Astrocyte (in vitro differentiated cells and primary cell): ENCODE data around the gene SPNS3. TPM values are rescaled to one million over a fixed set of nuclear protein-coding genes. Genes with fewer than 3 reads are reported as not detected.

Experiments used
- DNase-seq: peaks from one replicate; pipeline ENCODE4 v3.0.0-alpha.2; 2010; ENCODE audit warnings: low read depth
- FAIRE-seq: peaks from 2 replicates; lab custom pipeline; 2011; peaks lifted over from hg19 to GRCh38; lab: Jason Lieb, UNC
- H2AFZ ChIP-seq: 2 replicates; pipeline ENCODE4 v1.6.0; 2012; ENCODE audit warnings: low read depth, low read length, inconsistent platforms
- H3K27ac ChIP-seq: 2 replicates; pipeline ENCODE4 v1.5.1; 2011; ENCODE audit warnings: low read depth, low read length, inconsistent platforms
- H3K27me3 ChIP-seq: 2 replicates; pipeline ENCODE4 v1.6.0; 2011; ENCODE audit warnings: low read length, inconsistent platforms; ENCODE audit not compliant: insufficient read depth
- H3K36me3 ChIP-seq: 2 replicates; pipeline ENCODE4 v1.5.1; 2011; ENCODE audit warnings: low read length, inconsistent platforms; ENCODE audit not compliant: insufficient read depth
- H3K4me1 ChIP-seq: 2 replicates; pipeline ENCODE4 v1.5.1; 2011; ENCODE audit warnings: low read length, inconsistent platforms; ENCODE audit not compliant: insufficient read depth
- H3K4me2 ChIP-seq: 2 replicates; pipeline ENCODE4 v1.6.0; 2012; ENCODE audit warnings: low read length, inconsistent platforms
- H3K4me3 ChIP-seq: 2 replicates; pipeline ENCODE4 v1.5.1; 2011; ENCODE audit warnings: low read depth, mild to moderate bottlenecking, low read length, inconsistent platforms; ENCODE audit not compliant: insufficient read depth
- H3K79me2 ChIP-seq: 2 replicates; pipeline ENCODE4 v1.6.0; 2012; ENCODE audit warnings: mild to moderate bottlenecking, low read length, inconsistent platforms; ENCODE audit not compliant: insufficient read depth
- H3K9ac ChIP-seq: 2 replicates; pipeline ENCODE4 v1.6.0; 2012; ENCODE audit warnings: mild to moderate bottlenecking, low read length, inconsistent platforms
- H3K9me3 ChIP-seq: 2 replicates; pipeline ENCODE4 v1.5.1; 2012; ENCODE audit warnings: low read depth, mild to moderate bottlenecking, low read length, inconsistent platforms; ENCODE audit not compliant: insufficient read depth
- H4K20me1 ChIP-seq: 2 replicates; pipeline ENCODE4 v1.6.0; 2012; ENCODE audit warnings: low read length, inconsistent platforms; ENCODE audit not compliant: insufficient read depth
- H3K27ac Mint-ChIP-seq: one replicate; pipeline ENCODE4 v1.8.0; 2021; ENCODE audit warnings: mild to moderate bottlenecking, mixed read lengths; ENCODE audit not compliant: unreplicated experiment
- H3K27me3 Mint-ChIP-seq: one replicate; pipeline ENCODE4 v1.8.0; 2021; ENCODE audit warnings: low read depth, mixed read lengths; ENCODE audit not compliant: unreplicated experiment
- H3K36me3 Mint-ChIP-seq: one replicate; pipeline ENCODE4 v1.8.0; 2021; ENCODE audit warnings: low read depth, mixed read lengths; ENCODE audit not compliant: unreplicated experiment
- H3K4me1 Mint-ChIP-seq: one replicate; pipeline ENCODE4 v1.8.0; 2021; ENCODE audit warnings: low read depth, mixed read lengths; ENCODE audit not compliant: unreplicated experiment
- H3K4me3 Mint-ChIP-seq: one replicate; pipeline ENCODE4 v1.8.0; 2021; ENCODE audit warnings: mild to moderate bottlenecking, moderate library complexity, mixed read lengths; ENCODE audit not compliant: unreplicated experiment
- H3K9me3 Mint-ChIP-seq: one replicate; pipeline ENCODE4 v1.8.0; 2021; ENCODE audit warnings: mild to moderate bottlenecking, mixed read lengths; ENCODE audit not compliant: unreplicated experiment
- CTCF ChIP-seq: IDR thresholded peaks from 2 replicates; pipeline ENCODE4 v1.5.1; 2011; ENCODE audit warnings: low read depth, mild to moderate bottlenecking, inconsistent platforms, low read length, moderate library complexity; ENCODE audit not compliant: insufficient read depth
- EZH2 ChIP-seq: IDR thresholded peaks from 2 replicates; pipeline ENCODE4 v1.6.1; 2012; ENCODE audit warnings: mild to moderate bottlenecking, low read length, inconsistent platforms; ENCODE audit not compliant: insufficient read depth
- total RNA-seq: library from RNA; stranded (reverse); gene quantifications from 2 replicates; pipeline ENCODE4 v1.2.1, GENCODE V29; 2021

The SPNS3 gene
- total RNA-seq, 1 donor from 2014 or later = not detected

- Histone ChIP-seq H3K79me2 (no peaks in the 10 kb centered on the region), H3K27me3 (no peaks in the 10 kb centered on the region), H3K9me3 (no peaks in the 10 kb centered on the region), H3K27ac (no peak overlapping the region), H3K4me1 (no peaks in the 10 kb centered on the region), H4K20me1 (no peaks in the 10 kb centered on the region), H2AFZ (no peak overlapping the region), H3K36me3 (no peaks in the 10 kb centered on the region), H3K9ac (no peak overlapping the region), H3K4me3 (no peak overlapping the region), H3K4me2 (no peak overlapping the region)
- Mint-ChIP-seq H3K36me3 (no peaks in the 10 kb centered on the region), H3K27me3 (peaks cover 19% of the 10 kb centered on the region), H3K27ac (no peak overlapping the region), H3K4me1 (peaks cover 7% of the 10 kb centered on the region), H3K4me3 (no peak overlapping the region), H3K9me3 (peaks cover 2% of the 10 kb centered on the region)
- DNase-seq = no peak
- TF ChIP-seq CTCF (no peak), EZH2 (no peak)
- FAIRE-seq = no peak
Observed at GRCh38 chr17:4516735-4517134, 83.0 kb downstream of the SPNS3 start.

GRCh38 chr17:4518901-4519300, 85.2 kb downstream of the SPNS3 start:
- Histone ChIP-seq H3K36me3 (no peaks in the 10 kb centered on the region), H3K4me3 (no peak overlapping the region), H3K27me3 (no peaks in the 10 kb centered on the region), H4K20me1 (no peaks in the 10 kb centered on the region), H3K4me2 (no peak overlapping the region), H3K79me2 (no peaks in the 10 kb centered on the region), H3K9ac (no peak overlapping the region), H3K9me3 (no peaks in the 10 kb centered on the region), H2AFZ (peak overlapping the region; percentile 1), H3K27ac (no peak overlapping the region), H3K4me1 (no peaks in the 10 kb centered on the region)
- FAIRE-seq = no peak
- no peak overlapping the region for H3K27ac Mint-ChIP-seq
- H3K36me3 Mint-ChIP-seq = no peaks in the 10 kb centered on the region
- H3K9me3 Mint-ChIP-seq = peaks cover 2% of the 10 kb centered on the region
- DNase-seq = no peak
- peaks cover 7% of the 10 kb centered on the region for H3K4me1 Mint-ChIP-seq
- no peak overlapping the region for H3K4me3 Mint-ChIP-seq
- TF ChIP-seq CTCF = no peak
- no peak for TF ChIP-seq EZH2
- H3K27me3 Mint-ChIP-seq = peaks cover 24% of the 10 kb centered on the region

- no peaks in the 10 kb centered on the region for H3K36me3 Mint-ChIP-seq
- H3K4me3 ChIP-seq = no peak overlapping the region
- H3K27ac ChIP-seq = no peak overlapping the region
- H3K9me3 Mint-ChIP-seq = peaks cover 2% of the 10 kb centered on the region
- H3K4me1 ChIP-seq = no peaks in the 10 kb centered on the region
- H3K4me3 Mint-ChIP-seq = no peak overlapping the region
- no peak overlapping the region for H3K27ac Mint-ChIP-seq
- no peaks in the 10 kb centered on the region for H3K36me3 ChIP-seq
- H3K27me3 ChIP-seq = no peaks in the 10 kb centered on the region
- peak overlapping the region; percentile 1 for H2AFZ ChIP-seq
- TF ChIP-seq EZH2 (no peak), CTCF (no peak)
- no peaks in the 10 kb centered on the region for H3K9me3 ChIP-seq
- no peak for FAIRE-seq
- peaks cover 7% of the 10 kb centered on the region for H3K4me1 Mint-ChIP-seq
- no peak overlapping the region for H3K9ac ChIP-seq
- H3K4me2 ChIP-seq = no peak overlapping the region
- H3K27me3 Mint-ChIP-seq = peaks cover 28% of the 10 kb centered on the region
- H3K79me2 ChIP-seq = no peaks in the 10 kb centered on the region
- H4K20me1 ChIP-seq = no peaks in the 10 kb centered on the region
- DNase-seq = no peak
Observed at GRCh38 chr17:4519361-4519788, 85.6 kb downstream of the SPNS3 start.
